ENCODE measurements around the gene FXYD2.

The FXYD2 gene

DNA sequence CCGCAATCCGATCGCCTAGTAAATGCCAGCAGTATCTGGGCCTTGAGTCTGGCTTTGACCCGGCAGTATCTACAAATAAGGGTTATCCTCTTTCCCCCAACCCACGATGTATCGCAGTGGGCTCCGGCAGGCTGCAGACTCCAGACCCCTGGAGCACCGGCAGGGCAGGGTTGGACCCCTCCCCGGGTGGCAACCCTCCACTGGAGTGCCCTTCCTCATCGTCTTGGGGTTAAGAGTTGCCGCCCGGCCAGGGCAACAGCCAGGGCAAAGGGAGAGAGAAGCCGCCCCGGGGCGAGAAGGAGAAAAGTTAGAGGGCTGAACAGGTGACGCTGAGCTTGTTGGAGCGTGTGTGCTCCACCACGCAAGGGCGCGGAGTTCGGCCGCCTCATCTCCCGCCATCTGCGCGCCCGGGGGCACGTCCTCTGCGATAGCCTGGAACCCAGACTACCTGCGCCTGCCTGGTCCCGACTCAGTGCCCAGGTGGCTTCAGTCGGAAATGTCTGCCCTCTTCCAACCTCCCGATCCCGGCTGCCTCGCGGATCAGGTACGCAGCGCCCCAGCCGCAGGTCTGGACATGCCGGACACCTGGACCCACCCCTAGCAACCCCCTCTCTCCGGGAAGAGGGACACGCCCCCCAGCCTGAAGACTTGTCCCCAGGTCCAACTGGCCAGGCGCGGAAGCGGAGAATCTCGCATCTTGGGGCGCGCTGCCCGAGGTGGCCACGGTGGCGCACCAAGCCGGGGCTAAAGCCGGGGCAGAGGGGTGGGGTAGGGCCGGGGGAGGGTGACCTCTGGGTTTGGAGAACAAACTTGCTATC, 28.7 kb downstream of the FXYD2 start:
- no peak for DNase-seq

DNA sequence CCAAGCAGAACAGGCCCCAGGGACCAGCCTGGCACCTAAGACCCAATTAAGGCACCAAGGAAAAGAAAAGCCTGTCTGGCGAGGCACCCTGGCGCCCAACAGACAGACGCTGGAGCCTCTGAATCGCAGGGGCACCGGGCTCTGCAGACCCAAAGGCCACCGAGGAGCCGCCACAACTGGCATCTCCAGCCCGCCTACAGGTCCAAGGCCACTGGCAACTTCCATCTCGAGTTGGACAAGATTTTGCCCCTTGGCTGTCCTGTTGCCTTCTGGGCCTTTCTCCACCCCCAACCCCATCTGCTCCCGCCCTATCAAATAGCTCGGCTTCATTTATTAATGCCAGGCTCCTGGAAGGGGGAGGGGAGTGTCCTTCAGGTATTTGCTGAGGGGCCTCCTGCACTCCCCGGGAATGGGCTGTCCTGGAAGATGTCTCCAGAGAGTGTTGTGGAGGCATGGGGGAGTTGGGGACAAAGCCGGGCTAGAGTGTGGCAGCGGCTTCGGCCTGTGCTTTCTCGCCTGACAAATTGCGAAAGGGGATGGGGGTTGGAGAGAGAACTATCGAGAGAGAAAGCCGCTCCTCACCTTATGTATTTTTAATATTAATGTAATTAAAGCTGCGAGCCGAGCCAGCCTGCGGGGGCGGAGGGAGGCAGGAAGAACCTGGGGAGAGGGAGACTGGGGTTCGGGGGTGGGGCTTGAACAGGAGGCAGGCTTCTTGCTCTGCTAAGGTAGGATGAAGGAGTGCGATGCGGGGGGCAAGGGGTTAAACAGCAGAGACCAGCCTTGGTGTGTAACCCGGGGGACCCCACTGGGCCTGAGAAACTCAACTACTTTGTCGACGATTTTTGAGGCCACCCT, 29.5 kb downstream of the FXYD2 start:
- no peak for DNase-seq

DNA sequence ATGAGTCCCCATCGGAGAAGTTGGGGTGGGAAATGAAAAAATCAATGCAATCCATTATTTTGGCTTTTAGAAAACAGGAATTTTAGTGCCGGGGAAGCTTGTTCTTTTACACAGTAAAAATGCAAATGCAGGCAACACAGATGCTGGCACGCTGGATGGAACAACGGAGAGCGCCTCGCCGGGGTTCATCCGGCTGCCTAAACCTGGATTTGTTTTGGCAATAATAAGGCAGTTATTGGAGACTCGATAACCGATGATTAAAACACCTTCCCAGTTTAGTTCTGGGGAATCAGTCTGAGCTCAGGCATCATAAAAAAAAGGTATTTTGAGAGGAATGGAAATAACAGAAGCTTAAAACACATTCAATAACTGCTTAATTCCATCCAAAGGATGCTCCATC, 30.4 kb downstream of the FXYD2 start:
- DNase-seq, result no peak

DNA sequence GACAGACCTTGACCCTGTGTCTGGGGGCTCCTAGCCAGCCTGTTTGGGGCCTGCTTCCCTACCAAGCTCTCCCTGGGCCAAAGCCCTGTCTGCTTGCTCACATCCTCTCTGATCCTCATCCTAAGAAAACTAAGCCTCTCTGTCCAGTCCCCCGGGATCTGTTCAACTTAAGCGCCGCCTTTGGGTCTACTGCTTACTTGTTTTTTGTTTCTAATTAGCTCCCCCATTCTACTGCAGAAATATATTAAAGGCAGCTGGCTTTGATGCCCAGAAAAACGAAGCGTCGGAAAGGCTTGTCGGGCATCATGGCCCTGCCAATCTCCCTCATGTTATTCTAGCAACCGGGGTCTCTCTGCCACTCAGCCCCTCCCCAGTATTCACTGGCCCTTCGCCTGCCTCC, 31.0 kb downstream of the FXYD2 start:
- no peak for DNase-seq

DNA sequence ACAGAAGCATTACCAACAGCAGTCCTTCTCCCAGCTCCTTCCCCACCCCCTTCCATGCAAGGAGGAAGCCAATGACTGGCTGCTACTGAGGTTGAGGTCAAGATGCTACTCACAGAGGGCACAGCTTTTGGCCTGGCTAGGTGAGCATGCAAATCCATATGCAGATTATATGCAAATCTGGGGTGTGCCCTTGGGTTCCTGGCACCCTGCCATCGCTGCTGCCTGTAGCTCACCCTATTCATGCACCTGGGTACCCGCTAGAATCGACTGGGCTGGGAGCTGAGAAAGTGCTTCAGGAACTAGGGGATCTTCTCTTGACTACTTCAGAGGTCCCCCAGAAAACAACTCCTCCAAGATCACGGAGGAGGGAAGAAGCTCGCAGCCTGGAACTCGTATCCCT, 31.6 kb downstream of the FXYD2 start:
- no peak for DNase-seq

DNA sequence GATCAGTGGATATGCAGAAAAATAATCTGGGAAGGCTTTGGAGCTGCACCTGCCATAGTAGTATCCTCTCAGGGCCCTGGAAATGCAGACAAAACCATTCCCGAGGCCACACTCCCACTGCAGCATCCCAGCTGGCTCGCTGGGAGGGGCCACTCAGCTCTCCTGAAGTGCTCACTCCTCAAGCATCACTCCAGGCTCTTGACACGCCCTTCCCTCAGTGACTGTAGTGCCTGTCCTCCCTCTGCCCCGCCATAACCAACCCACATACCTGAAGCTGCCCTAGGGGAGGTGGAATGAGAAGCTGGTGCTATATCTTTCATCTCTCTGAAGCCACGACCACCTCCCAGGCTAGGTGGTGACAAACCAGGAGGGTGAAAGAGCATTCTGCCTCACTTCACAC, 32.3 kb downstream of the FXYD2 start:
- no peak for DNase-seq

DNA sequence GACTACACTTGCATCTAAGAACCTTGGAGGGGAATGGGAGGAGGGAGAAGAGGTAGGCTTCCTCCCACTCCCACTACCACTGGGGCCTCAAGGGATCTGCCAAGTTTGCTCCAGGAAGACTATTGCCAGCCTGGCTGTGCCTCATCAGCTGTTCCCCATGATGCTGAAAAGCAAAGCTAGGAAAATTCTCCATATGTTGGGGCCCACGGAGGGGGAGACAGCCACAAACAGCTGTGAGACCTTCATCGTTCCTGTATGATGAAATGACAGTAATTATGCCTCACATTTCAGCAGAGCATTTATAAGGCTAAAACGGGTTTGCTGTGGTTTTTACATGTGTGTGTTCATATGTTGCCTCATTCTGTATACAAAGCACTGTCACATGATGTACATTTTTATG, 34.3 kb downstream of the FXYD2 start:
- DNase-seq, result no peak

DNA sequence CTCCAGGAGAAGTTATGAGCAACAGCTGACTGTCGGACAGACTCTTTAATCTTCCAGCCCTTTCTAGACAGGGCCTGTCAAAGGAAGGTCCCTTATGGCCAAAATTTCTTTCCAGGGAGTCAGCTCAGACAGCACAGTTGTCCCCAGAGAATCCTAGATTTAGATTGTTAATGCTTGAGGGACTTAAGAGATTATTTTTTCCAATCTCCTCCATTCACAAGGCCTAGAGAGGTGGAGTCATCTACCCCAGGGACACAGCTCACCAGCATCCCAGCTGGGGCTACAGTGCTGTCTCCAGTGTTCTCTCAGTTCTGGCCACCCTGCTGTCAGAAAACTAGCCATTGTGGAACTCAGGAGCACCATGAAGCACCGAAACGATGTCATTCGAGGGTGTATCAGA, 35.3 kb downstream of the FXYD2 start:
- no peak for DNase-seq

DNA sequence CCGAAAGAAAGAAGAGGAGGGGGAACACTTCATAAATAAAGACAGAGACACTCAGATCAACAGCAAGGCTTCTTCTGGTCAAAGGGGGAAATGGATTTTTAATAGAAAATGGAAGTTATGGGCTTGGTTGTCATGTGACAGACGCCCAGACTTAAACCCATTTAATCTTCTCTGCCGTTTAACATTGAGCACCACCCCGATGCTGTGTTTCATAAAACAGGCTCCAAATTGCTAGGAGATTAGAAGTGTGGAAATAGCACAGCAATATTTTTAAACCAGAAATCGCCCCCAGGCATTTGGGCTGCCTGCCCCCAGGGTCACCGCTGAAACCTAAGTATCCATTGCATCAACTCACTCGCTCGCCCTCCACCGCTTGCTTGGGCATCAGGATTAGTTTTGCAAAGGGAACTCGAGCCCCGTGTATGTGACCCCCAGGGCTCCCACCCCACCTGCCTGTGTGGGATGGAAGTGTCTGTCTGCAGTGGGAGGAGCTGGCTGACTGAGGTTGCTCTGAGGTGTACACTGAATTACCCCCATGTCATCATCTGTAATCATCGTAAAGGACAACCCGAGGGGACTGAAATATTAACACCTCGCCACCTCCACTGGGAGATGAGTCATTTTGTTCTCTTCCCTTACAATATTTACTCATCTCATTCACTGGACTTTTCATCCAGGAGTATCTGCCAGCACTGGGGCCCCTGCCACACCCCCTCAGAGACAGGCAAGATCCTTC, 38.2 kb downstream of the FXYD2 start:
- peak in 1 of 2 experiments; percentile 20 for DNase-seq

DNA sequence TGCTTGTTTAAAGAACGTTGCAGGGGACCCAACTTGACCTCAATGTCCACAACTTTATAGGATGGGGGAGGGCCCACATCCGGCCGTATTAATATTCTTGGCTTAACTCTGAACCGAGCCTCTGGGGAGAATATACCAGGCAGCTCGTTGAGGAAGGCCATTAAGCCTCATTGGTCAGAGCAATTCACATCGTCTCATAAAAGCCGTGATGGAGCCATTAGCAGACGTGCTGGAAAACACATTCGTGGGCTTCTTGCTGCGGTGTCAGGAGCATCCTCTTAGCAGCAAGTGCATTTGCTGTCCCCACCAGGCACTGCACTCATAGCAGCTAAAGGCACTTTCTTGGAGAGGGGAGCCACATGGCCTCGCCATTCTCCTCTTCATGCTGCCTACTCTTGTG, 42.4 kb downstream of the FXYD2 start:
- DNase-seq, result no peak

DNA sequence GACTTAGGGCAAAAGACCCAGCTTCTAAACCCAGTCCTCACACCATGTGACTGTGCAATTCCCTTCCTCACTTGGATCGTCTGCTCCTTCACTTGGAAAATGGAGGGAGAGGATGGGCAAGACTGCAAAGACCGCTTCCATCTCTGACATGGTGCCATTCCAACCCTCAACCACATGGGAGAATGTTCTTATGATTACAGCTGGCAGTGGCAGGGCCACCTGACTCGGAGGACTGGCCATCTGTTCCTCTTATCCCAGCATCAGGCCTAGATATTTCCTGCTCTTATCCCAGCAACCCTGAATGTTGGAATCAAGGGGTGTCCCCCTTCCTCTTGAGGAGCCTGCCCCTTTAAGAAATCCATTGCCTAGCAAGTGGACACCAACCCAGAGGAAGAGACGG, 42.9 kb downstream of the FXYD2 start:
- no peak for DNase-seq

DNA sequence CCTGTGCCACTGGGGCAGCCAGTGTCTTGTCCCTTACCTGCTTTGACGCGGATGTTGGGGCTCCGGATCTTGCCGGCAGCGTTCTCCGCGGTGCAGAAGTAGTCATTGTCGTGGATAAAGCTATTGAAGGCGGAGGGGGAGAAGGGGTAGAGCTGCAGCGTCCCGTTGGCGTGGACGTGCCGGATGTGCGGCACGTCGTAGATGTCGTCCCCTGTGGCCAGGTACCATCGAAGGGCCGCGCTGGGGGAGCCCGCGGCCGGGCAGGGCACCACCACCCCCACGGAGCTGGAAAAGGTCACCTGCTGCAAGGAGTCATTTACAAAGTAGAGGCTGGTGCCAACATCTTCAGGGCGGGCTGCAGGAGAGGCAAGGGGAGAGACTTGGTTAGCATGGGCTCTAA, 44.1 kb downstream of the FXYD2 start:
- no peak for DNase-seq

DNA sequence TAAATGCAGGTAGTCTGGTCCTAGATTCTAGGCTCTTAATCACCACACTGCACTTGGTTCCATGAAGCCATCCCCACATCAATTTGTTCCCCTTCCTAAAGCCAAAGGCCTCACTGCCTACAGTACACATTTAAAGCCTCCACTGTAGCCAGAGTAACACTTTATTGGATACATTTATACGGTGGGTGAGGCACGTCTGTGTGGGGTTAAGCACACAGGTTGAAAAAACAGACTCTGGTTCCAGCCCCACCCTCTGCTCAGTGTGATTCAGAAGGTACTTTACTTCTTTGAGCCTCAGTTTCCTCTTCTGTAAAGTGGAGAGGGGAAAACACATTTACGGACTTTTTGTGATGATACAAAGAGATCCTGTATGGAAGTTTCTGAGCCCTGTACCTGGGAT, 50.0 kb downstream of the FXYD2 start:
- DNase-seq, result no peak

DNA sequence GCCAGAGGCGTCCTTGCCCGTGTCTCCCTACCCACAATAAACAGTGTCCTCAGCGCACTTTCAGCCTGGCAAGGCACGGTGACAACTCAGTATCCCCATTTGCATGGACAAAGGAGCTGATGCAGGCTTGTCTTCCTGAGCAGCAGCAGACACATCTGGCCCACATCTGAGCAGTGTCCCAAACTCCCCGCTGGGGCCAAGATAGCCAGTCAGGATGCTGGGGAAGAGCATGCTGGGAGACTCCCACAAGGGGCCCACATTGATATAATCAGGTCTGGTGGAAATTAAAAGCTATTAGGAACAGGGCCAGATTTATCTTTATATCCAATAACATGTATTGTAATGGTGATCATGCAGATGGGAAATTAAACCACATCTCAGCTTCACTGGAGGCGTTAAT, 52.2 kb downstream of the FXYD2 start:
- no peak for DNase-seq

DNA sequence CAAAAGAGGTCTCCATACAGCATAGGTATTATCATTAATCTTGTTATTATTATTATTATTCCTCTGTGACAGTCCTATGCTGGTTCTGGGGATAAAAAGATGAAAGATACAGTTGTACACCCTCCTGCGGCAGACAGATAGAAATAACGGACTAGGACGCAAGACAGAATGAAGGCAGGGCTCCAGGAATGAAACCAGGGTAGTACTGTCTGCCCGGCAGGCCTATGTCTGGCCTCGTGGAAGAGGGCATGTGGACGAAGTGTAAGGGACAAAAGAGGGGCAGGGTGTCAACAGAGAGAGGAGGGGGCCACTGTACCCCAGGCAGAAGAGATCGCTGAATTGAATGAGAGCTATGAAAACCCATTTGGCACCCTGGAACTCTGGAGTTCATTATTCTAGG, 52.7 kb downstream of the FXYD2 start:
- no peak for DNase-seq

DNA sequence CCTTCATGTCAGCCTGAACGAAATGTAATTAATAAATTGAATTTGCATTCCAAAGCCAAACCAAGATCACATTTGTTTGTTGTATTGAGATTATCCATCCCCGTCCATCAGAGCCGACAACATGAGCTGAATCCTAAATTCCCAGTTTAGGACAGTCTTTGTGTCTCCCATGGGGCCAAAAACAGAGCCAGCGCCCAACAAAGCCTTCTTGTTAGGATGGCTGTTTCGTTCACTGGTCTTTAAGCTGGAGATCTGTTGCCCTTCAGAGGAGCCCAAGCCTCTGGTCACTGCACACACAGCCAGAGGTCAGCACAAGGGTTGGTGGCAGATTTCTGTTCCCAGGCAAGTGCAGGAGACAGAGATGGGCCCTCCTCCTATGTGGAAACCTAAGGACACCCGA, 53.3 kb downstream of the FXYD2 start:
- no peak for DNase-seq

DNA sequence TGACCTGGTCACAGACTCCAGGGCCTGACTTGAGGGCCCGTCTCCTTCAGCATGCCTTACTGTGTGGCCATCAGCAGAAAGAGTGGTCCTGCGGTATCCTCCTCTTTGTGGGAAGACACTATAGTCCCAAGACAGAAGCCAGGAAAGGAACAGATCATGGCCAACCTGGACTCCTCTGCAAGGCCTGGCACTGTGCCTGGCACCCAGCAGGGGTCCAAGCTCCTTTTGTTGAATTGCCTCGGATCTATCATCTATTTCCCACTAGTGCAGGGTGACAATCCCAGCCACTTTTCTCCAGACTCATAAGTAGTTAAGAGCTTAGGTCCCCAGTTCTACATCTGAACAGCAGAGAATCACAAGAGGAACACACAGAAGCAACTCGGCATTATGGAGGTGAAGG, 54.5 kb downstream of the FXYD2 start:
- no peak for DNase-seq
